Measurements from ENCODE around the gene LLCFC1.

- TF ChIP-seq POLR2AphosphoS5 (IDR thresholded peaks at IDR 0.05; ENCODE audit: low read depth, low read length): no peak
- no peak for TF ChIP-seq POLR2A (IDR thresholded peaks at IDR 0.05; ENCODE audit: low read depth, low read length)
Measured at GRCh38 chr7:142941541-142941940, 2.3 kb downstream of the LLCFC1 start.
